Ammon's horn (tissue), 1 donor: ENCODE data around the gene RANGAP1.
A peak's percentile ranks its signal among the peaks of the same experiment; 100 is the strongest.
"Not testable (repeated sequence)": the region's sequence is repeated elsewhere in the genome, so short reads cannot be mapped to it uniquely, and the experiment has no call there.

Experiments used
- DNase-seq: peaks from one replicate; pipeline ENCODE4 v3.0.0-alpha.2; 2016; ENCODE audit warnings: low spot score

RANGAP1 gene

GRCh38 chr22:41300661-41301060, 14.7 kb upstream of the RANGAP1 start:
- DNase-seq = no peak

DNA sequence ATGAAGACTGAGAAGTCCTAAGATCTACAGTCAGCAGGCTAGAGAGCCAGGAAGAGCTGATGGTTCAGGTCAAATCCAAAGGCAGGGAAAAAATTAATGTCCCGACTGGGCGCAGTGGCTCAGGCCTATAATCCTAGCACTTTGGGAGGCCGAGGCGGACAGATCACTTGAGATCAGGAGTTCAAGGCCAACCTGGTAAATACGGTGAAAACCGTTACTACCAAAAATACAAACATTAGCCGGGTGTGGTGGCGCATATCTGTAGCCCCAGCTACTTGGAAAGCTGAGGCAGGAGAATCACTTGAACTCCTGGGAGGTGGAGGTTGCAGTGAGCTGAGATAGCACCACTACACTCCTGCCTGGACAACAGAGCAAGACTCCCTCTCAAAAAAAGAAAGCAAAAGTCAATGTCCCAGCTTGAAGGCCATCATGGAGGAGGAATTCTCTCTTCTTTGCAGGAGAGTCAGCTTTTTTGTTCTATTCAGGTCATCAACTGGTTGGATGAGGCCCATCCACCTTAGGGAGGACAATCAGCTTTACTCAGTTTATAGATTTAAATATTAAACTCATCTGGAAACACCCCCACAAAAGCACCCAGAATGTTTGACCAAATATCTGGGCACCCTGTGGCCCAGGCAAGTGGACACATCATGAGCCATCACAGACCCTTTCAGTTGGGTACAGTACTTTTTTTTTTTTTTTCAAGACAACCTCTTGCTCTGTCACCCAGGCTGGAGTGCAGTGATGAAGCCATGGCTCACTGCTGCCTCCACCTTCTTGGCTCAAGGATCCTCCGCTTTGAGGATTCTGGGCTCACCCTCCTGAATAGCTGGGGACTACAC, 11.1 kb upstream of the RANGAP1 start:
- no peak for DNase-seq

- not testable (repeated sequence) for DNase-seq
Measured at GRCh38 chr22:41294816-41295215, 8.8 kb upstream of the RANGAP1 start.

DNA sequence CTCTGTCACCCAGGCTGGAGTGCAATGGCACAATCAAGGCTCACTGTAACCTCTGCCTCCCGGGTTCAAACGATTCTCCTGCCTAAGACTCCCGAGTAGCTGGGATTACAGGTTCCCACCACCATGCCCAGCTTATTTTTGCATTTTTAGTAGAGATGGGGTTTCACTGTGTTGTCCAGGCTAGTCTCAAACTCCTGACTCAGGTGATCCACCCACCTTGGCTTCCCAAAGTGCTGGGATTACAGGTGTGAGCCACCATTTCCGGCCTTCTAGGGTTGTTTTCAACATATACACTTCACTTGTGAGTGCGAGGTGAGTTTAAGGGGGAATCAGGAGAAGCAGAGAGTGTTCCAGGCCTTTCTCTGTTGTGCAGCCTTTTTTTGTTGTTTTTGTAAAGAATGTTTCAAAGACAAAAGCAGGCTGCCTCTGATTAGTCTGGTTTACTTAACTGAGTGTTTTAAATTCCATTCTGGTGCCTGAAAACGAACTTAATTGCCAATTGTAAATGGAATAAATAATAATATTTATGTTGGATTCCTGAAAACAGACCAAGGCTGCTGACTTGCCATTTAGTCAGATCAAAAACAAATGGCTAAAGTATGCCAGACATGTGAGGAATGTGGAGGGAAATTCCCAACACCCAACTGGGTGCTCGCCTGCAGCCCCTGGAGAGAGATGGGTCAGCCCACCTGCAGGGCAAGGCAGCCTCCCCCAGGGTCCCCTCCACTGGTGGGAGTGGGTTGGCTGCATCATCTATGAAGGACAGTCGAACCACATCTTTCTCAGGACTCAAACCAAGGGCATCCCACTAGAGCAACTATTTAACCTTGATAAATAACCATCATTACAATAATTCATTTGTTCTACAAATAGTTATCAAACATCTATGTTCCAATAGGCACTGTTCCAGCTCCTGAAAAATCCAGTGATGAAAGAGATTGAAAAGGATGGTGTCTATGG, 4.6 kb upstream of the RANGAP1 start:
- no peak for DNase-seq

DNA sequence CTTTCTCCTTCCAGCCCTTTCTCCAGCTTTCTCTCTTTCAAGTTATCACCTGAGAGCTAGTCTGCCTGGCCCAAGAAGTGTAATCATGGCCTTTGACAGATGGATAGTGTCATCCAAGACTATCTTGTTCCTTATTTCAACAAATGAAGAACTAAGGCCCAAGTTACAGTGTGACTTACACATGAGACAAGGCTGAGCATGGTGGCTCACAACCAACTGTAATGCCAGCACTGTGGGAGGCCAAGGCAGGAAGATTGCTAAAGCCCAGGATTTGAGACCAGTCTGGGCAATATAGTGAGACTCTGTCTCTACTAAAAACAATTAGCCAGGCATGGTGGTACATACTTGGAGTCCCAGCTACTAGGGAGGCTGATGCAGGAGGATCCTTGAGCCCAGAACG, 3.7 kb upstream of the RANGAP1 start:
- no peak for DNase-seq

DNA sequence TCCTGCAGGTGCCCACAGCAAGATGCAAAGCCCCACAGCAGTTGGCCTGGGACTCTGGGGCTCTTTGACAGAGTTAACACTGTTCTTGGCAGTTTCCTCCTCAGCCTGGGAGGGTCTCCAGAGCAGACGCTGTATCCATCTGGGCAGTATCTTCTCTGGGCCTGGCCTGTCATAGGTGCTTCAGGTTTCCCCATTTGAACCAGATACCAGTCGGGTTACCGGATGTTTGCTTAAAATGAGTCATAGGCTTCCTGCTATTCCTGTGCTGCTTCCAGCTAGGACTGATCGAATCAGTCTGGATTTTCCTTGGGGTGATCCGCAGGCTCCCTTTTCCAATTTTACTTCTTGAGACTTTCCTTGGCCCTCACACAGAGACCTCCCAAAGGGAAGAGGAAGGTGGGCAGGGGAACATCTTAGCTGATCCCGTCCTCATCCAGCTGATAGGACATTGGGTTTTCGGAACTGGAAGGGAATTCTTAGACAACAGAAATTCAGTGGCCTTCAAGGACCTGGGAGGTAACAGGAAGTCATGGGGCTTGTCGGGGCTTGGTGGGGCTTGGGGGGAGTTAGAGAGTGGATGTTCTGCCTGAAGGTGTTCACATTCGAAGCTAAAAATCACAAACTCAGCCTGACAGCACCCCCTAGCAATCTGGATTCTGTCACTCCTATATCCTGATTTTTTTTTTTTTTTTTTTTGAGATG, 2.4 kb upstream of the RANGAP1 start:
- no peak for DNase-seq

DNA sequence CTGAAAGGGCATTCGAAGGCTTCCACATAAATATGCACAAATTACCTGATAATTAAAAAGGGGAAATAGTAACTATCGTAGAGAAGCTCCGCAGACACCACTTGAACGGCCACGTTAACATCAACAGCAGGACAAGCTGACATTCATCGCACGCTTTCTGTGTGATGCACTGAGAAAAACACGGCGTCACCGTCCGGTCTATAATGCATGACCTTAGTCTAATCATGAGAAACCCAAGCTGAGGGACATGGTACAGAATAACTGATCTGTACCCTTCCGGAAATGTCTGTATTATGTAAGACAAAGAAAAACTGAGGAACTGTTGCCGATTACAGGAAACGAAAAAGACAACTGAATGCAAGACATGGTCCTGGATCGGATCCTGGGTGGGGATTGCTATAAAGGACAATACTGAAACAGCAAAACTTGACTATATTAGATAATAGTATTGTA, 678 bp upstream of the RANGAP1 start:
- peak; percentile 54 for DNase-seq

- DNase-seq = peak; percentile 66
Measured at GRCh38 chr22:41285441-41285819, 557 bp downstream of the RANGAP1 start.

DNA sequence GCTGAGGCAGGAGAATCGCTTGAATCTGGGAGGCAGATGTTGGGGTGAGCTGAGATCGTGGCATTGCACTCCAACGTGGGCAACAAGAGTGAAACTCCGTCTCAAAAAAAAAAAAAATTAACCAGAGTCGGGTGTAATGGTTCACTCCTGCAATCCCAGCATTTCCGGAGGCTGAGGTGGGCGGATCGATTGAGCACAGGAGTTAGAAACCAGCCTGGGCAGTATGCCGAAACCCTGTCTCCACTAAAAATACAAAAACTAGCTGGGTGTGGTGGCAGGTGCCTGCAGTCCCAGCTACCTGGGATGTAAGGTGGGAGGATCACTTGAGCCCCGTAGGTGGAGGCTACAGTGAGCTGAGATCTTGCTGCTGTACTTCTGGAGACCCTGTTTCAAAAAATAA, 1.5 kb downstream of the RANGAP1 start:
- DNase-seq = no peak

- DNase-seq = no peak
Measured at GRCh38 chr22:41280854-41281253, 5.1 kb downstream of the RANGAP1 start.

DNA sequence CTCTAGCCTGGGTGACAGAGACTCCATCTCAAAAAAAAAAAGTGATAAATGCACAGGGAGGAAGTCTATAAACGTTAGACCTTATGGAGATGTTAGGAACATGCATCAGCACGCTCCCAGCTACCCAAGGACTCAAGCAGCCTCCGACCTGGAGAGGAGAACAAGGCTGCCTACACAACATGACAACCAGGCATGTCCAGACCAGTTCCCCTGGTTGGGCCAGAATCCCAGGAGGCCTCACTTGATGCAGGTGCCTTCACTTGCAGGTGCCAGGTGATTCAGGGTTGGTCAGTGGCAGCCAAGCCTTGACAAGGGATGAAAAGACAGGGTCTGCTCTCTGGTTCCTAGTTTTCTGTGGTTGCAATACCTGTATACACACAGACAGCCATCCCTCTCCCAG, 5.9 kb downstream of the RANGAP1 start:
- DNase-seq = no peak

GRCh38 chr22:41274856-41275255, 11.1 kb downstream of the RANGAP1 start:
- DNase-seq = peak; percentile 85

DNA sequence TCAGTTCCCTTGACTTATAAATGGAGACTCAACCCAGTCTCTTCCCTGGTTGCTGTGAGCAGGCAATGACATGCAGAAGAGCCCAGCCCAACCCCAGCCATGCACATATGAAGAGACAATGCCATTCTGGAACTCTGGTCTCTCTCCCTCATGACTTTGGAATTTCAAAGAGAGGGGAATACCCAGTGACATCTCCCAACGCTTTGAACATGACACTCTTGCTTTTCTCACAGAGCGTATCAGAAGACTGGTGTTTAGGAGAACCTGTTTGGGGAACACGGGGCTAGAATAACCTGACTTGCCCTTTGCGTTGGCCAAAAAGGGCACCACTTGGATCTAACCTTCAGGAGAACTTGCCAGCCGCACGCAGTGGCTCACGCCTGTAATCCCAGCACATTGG, 12.9 kb downstream of the RANGAP1 start:
- no peak for DNase-seq

DNA sequence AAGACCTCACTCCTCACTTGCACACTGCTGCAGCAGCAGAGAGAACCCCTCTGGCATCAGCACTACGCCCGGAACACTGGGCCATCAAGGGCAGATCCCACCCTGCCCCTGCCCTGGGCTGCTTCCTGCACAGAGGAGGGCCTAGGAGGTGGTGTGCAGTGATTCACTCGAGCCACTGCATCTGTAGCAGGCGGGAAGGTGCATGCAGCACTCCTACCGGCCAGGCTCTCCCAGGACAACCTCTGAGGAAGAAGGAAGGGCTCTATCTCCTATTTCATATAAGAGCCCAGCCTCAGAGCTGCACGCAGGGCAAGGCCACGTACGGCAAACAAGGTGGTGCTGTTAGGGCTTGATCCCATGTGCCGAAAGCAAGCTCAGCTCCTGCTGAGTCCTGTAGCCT, 14.2 kb downstream of the RANGAP1 start:
- DNase-seq = no peak

DNA sequence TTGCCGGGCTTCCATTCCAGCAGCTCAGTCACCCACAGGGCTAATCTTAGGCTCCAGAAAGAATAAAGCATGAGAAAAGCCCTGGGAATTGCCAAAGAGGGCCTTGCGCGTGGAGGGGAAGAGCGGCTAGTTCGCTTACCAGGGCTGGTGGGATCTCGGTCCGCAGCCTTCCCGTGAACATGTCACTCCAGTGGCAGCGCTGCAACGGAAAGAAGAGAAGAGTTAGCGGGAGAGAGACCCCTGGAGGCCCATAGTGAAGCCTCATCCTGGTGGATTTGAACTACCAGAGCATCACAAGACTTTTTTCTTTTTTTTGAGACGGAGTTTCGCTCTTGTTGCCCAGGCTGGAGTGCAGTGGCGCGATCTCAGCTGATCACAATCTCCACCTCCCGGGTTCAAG, 18.0 kb downstream of the RANGAP1 start:
- DNase-seq = no peak

DNA sequence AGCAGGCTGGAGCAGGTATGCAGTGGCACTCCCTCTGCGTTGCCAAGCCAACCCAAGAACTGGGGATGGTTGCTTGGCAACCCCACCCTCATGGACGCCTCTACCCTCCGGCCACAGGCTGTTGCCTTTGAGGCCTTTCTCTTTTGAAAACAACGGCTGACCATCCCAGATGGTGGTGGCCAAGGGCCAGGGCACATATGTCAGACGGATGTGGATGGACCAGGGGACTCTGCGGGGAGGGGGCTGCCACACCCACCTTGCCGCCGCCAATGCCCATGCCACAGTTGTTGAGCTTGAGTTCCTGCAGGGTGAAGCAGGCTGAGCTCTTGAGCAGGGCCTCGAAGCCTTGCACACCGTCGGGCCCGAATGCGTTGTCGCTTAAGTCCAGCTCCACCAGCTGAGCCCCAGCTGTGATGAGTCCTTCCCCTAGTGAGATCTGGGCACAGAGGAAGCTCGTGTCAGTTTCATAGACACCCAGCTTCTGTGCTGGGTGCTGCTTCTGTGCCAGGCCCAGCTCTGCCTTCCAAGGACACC, 21.5 kb downstream of the RANGAP1 start:
- peak; percentile 93 for DNase-seq

- no peak for DNase-seq
Measured at GRCh38 chr22:41263704-41264103, 22.3 kb downstream of the RANGAP1 start.

DNA sequence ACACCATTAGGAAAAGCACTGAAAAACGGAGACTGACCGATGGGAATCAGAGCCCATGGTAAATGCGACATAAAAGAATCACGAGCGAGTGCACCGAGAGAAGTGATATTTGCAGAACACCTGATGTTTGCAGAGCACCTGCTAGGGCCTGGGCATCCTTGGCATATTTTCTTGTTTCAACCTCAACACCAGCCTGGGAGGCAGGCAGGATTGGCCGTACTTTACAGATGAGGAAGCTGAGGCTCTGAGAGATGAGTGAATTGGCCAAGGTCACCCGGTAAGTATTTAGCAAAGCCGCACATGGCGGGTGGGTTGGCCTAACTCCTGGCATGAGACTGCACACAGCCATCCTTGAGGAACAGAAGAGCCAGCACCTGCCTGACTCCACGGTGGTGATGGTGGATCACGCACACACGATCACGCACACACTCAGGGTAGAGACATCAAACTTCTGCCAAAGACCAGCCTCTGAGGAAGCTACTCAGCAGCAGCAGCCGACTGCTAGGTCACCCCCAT, 23.7 kb downstream of the RANGAP1 start:
- no peak for DNase-seq

DNA sequence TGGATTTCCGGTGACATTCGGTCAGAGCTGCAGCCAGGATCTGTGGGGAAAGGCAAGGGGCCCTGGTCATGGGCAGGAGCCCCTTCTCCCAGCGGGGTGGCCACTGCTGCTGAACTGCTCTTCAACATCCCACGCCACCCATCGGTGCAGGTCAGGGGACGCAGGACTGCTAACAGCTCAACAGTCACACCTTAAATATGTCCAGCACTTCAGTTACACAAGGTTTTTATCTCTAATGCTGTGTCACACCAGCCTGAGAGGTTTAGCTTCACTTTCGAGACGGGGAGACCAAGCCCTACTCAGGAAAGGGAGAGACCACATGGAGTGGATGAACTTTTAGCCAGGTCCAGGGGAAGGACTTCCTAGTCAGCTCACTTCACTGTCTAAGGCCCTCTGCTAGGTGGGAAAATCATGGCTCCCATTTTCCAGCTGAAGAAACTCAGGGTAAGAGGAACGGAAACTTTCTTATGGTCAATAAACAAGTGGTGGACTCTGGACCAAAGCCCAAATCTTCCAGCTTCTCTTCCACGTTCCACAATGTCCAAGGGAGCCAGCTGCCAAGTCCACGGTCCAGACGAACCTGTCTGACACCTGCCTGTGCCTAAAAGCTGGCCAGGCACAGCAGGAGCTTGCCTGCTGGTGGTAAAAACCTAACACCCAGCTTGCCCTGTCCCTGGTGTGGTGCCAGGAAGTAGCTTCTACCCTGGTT, 24.3 kb downstream of the RANGAP1 start:
- no peak for DNase-seq

DNA sequence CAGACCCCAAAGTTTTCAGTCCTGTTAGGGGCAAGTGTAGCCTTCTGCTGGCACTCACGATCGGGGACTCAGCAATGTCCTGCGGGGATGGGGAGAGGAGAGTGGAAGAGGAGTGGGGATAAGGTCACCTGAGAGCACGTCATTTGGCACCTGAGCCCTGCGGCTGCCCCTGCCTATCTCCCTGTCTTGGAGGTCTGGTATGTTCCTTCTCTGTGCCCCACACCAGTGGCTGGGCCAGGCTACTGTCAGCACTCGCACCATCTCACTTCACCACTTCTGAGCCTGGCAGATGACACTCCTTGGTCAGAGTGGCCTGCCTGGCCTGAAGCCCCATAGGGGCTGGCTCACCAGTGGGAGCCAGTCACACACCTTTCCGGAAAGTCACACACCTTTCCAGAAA, 25.1 kb downstream of the RANGAP1 start:
- DNase-seq = no peak

GRCh38 chr22:41259756-41260155, 26.2 kb downstream of the RANGAP1 start:
- not testable (repeated sequence) for DNase-seq
